DOHH2 (cell line): ENCODE data around the gene SLC19A1.
A peak's percentile ranks its signal among the peaks of the same experiment; 100 is the strongest.

ENCODE experiments used
- H3F3A ChIP-seq: fragments of 200-600 bp; sonication (generic), shearing (Covaris generic); 2 replicates; pipeline ENCODE4 v1.6.0; 2016; ENCODE audit warnings: antibody characterized with exemption, mild to moderate bottlenecking; ENCODE audit not compliant: control insufficient read depth, insufficient read depth
- H3K27ac ChIP-seq: fragments of 200-600 bp; sonication (generic); 2 replicates; pipeline ENCODE4 v1.5.1; 2014; ENCODE audit warnings: low read depth, mild to moderate bottlenecking, low read length, moderate library complexity
- H3K27me3 ChIP-seq: fragments of 200-600 bp; sonication (generic); 2 replicates; pipeline ENCODE4 v1.6.1; 2014; ENCODE audit warnings: mild to moderate bottlenecking, low read length, mixed read lengths; ENCODE audit not compliant: control insufficient read depth
- H3K36me3 ChIP-seq: fragments of 200-600 bp; sonication (generic); 2 replicates; pipeline ENCODE4 v1.6.1; 2014; ENCODE audit warnings: mild to moderate bottlenecking, low read length, moderate library complexity, mixed read lengths; ENCODE audit not compliant: control insufficient read depth
- H3K4me1 ChIP-seq: fragments of 200-600 bp; sonication (generic); 2 replicates; pipeline ENCODE4 v1.6.1; 2014; ENCODE audit warnings: mild to moderate bottlenecking, low read length, mixed read lengths; ENCODE audit not compliant: control insufficient read depth
- H3K4me2 ChIP-seq: fragments of 200-600 bp; sonication (generic); 2 replicates; pipeline ENCODE4 v1.6.0; 2014; ENCODE audit warnings: mild to moderate bottlenecking, low read length, moderate library complexity
- H3K4me3 ChIP-seq: fragments of 200-600 bp; sonication (generic); 2 replicates; pipeline ENCODE4 v1.5.1; 2014; ENCODE audit warnings: mild to moderate bottlenecking, low read length, mixed read lengths
- H3K79me2 ChIP-seq: fragments of 200-600 bp; sonication (generic); 2 replicates; pipeline ENCODE4 v1.6.1; 2014; ENCODE audit warnings: mild to moderate bottlenecking, low read length, mixed read lengths; ENCODE audit not compliant: control insufficient read depth
- H3K9me2 ChIP-seq: fragments of 200-600 bp; sonication (generic); replicated peaks from 2 replicates; pipeline ENCODE4 v1.6.1; 2014; ENCODE audit warnings: mild to moderate bottlenecking, low read length, mixed read lengths; ENCODE audit not compliant: control insufficient read depth
- H3K9me3 ChIP-seq: fragments of 200-600 bp; sonication (generic); 2 replicates; pipeline ENCODE4 v1.6.1; 2014; ENCODE audit warnings: antibody characterized with exemption, low read length, mixed read lengths; ENCODE audit not compliant: control insufficient read depth, insufficient read depth
- H4K20me1 ChIP-seq: fragments of 200-600 bp; sonication (generic); 2 replicates; pipeline ENCODE4 v1.6.0; 2014; ENCODE audit warnings: low read depth, mild to moderate bottlenecking, antibody characterized with exemption, low read length, moderate library complexity; ENCODE audit not compliant: control insufficient read depth, insufficient read depth
- CTCF ChIP-seq: fragments of 200-600 bp; sonication (generic); IDR thresholded peaks from one replicate; pipeline ENCODE4 v1.5.1; 2014; ENCODE audit warnings: antibody characterized with exemption, mild to moderate bottlenecking, low read depth, low read length; ENCODE audit not compliant: poor library complexity, severe bottlenecking
- EZH2phosphoT487 ChIP-seq: fragments of 200-600 bp; sonication (generic); IDR thresholded peaks from 2 replicates; pipeline ENCODE4 v1.6.1; 2017; ENCODE audit warnings: borderline replicate concordance, mild to moderate bottlenecking, antibody characterized with exemption, low read length, moderate library complexity, mixed read lengths

The SLC19A1 gene

DNA sequence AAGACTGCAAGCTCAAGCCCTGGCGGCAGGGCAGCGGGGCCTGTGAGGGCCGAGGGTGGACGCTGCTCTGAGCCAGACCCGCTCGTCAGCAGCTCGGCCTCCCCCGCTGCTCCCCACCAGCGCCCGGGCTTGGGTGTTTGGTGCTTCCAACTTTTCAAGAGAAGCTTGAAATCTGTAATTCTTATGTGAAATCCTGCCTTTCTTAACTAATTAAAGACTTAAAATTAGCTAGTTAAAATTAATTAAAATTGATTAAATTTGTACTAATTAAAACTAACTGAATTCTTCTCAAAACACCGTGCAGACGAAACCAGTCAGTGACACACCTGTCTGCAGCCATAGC lies 14.0 kb upstream of the SLC19A1 start:
- no peaks in the 10 kb centered on the region for H3K36me3 ChIP-seq
- H4K20me1 ChIP-seq, result peaks cover 13% of the 10 kb centered on the region
- peak overlapping the region; percentile 58 for H3K4me2 ChIP-seq
- H3F3A ChIP-seq, result peaks cover 5% of the 10 kb centered on the region
- peaks cover 25% of the 10 kb centered on the region for H3K27me3 ChIP-seq
- H3K4me3 ChIP-seq, result no peak overlapping the region
- no peaks in the 10 kb centered on the region for H3K9me3 ChIP-seq
- H3K79me2 ChIP-seq, result no peaks in the 10 kb centered on the region
- no peaks in the 10 kb centered on the region for H3K9me2 ChIP-seq
- TF ChIP-seq EZH2phosphoT487 (no peak), CTCF (no peak)
- H3K27ac ChIP-seq, result no peak overlapping the region
- peaks cover 26% of the 10 kb centered on the region for H3K4me1 ChIP-seq

GRCh38 chr21:45555557-45556301 lies 13.5 kb upstream of the SLC19A1 start:
- H3K27me3 ChIP-seq, result peaks cover 26% of the 10 kb centered on the region
- H3K4me2 ChIP-seq, result peak overlapping the region; percentile 58
- H3K9me2 ChIP-seq, result no peaks in the 10 kb centered on the region
- no peaks in the 10 kb centered on the region for H3K79me2 ChIP-seq
- H3K27ac ChIP-seq, result no peak overlapping the region
- H3F3A ChIP-seq, result peaks cover 9% of the 10 kb centered on the region
- peaks cover 31% of the 10 kb centered on the region for H3K4me1 ChIP-seq
- H3K4me3 ChIP-seq, result peak overlapping the region; percentile 51
- TF ChIP-seq EZH2phosphoT487 (no peak), CTCF (peak; percentile 70)
- H3K36me3 ChIP-seq, result no peaks in the 10 kb centered on the region
- H3K9me3 ChIP-seq, result no peaks in the 10 kb centered on the region
- H4K20me1 ChIP-seq, result peaks cover 14% of the 10 kb centered on the region

GRCh38 chr21:45555251-45555556 lies 13.0 kb upstream of the SLC19A1 start:
- peaks cover 36% of the 10 kb centered on the region for H3K4me1 ChIP-seq
- peaks cover 9% of the 10 kb centered on the region for H3F3A ChIP-seq
- TF ChIP-seq EZH2phosphoT487, result no peak
- no peak for TF ChIP-seq CTCF
- peak overlapping the region; percentile 58 for H3K4me2 ChIP-seq
- H3K79me2 ChIP-seq, result no peaks in the 10 kb centered on the region
- H3K9me2 ChIP-seq, result no peaks in the 10 kb centered on the region
- peaks cover 14% of the 10 kb centered on the region for H4K20me1 ChIP-seq
- no peaks in the 10 kb centered on the region for H3K36me3 ChIP-seq
- peaks cover 26% of the 10 kb centered on the region for H3K27me3 ChIP-seq
- H3K27ac ChIP-seq, result no peak overlapping the region
- peak overlapping the region; percentile 51; the same call in 1 of the 2 replicates for H3K4me3 ChIP-seq
- H3K9me3 ChIP-seq, result no peaks in the 10 kb centered on the region
